ENCODE measurements around the gene POLQ.
"Not testable (repeated sequence)": the region's sequence is repeated elsewhere in the genome, so short reads cannot be mapped to it uniquely, and the experiment has no call there.

The POLQ gene

GRCh38 chr3:121411523-121411922, 134.3 kb downstream of the POLQ start:
- DNase-seq, result no peak

- no peak for DNase-seq
Measured at GRCh38 chr3:121405631-121406030, 140.2 kb downstream of the POLQ start.

- DNase-seq, result no peak
Measured at GRCh38 chr3:121399820-121400219, 146.0 kb downstream of the POLQ start.

- not testable (repeated sequence) for DNase-seq
Measured at GRCh38 chr3:121398051-121398450, 147.7 kb downstream of the POLQ start.

- DNase-seq, result not testable (repeated sequence)
Measured at GRCh38 chr3:121395967-121396366, 149.8 kb downstream of the POLQ start.

GRCh38 chr3:121388308-121388707, 157.5 kb downstream of the POLQ start:
- not testable (repeated sequence) for DNase-seq

Data from NCI-H146 (cell line).